ENCODE results near the gene SPTSSA.

- TF ChIP-seq POLR2A (IDR thresholded peaks at IDR 0.05; ENCODE audit: low read depth, low read length) (no peak), TAF1 (IDR thresholded peaks at IDR 0.05; ENCODE audit: low read depth, low read length) (no peak)
Measured at GRCh38 chr14:34452258-34452822, 9.7 kb downstream of the SPTSSA start.
